ENCODE measurements around the gene EGF.
A peak's percentile ranks its signal among the peaks of the same experiment; 100 is the strongest.

- TF ChIP-seq CTCF (IDR thresholded peaks at IDR 0.05) (peak; percentile 65), SIN3A (IDR thresholded peaks at IDR 0.05; ENCODE audit: borderline replicate concordance, insufficient read depth, low read depth, low read length) (no peak), REST (IDR thresholded peaks at IDR 0.05; ENCODE audit: insufficient read depth in 1 of 2, low read depth in 2 of 2, low read length in 1 of 2) (no peak), POLR2AphosphoS5 (IDR thresholded peaks at IDR 0.05; ENCODE audit: low read depth, low read length) (no peak)
Observed at GRCh38 chr4:110005461-110006056, 92.9 kb downstream of the EGF start.
